GM23338 (cell line): ENCODE measurements around the gene CEP131. TPM values are rescaled to one million over a fixed set of nuclear protein-coding genes. Genes with fewer than 3 reads are reported as not detected.

Experiments used
- ATAC-seq: fragments of 200-7000 bp; cut with Tn5 transposase; 3 replicates; pipeline ENCODE4 v1.9.1; 2020
- DNase-seq: peaks from one replicate; pipeline ENCODE4 v3.0.0-alpha.2; 2015; ENCODE audit warnings: low spot score
- H2AFZ ChIP-seq: fragments of 200-600 bp; sonication (generic); 2 replicates; pipeline ENCODE4 v1.8.0; 2016; ENCODE audit warnings: antibody characterized with exemption, mild to moderate bottlenecking, moderate library complexity
- H3F3A ChIP-seq: fragments of 200-600 bp; sonication (generic); replicated peaks from 2 replicates; pipeline ENCODE4 v1.8.0; 2017; ENCODE audit warnings: antibody characterized with exemption, mixed run types, low read depth
- H3K27ac ChIP-seq: fragments of 200-600 bp; sonication (generic); 2 replicates; pipeline ENCODE4 v1.6.1; 2016; ENCODE audit warnings: low read depth
- H3K27me3 ChIP-seq: fragments of 200-600 bp; sonication (generic); 2 replicates; pipeline ENCODE4 v1.8.0; 2016; ENCODE audit warnings: mild to moderate bottlenecking, mixed run types, moderate library complexity; ENCODE audit not compliant: insufficient read depth
- H3K36me3 ChIP-seq: fragments of 200-600 bp; sonication (generic); 2 replicates; pipeline ENCODE4 v1.8.0; 2016; ENCODE audit warnings: mild to moderate bottlenecking; ENCODE audit not compliant: insufficient read depth
- H3K4me1 ChIP-seq: fragments of 200-600 bp; sonication (generic); 2 replicates; pipeline ENCODE4 v1.8.0; 2016; ENCODE audit warnings: mild to moderate bottlenecking, moderate library complexity; ENCODE audit not compliant: insufficient read depth
- H3K4me2 ChIP-seq: fragments of 200-600 bp; sonication (generic); 2 replicates; pipeline ENCODE4 v1.7.1; 2017; ENCODE audit warnings: mixed run types
- H3K4me3 ChIP-seq: fragments of 200-600 bp; sonication (generic); 2 replicates; pipeline ENCODE4 v1.6.1; 2016; ENCODE audit warnings: mixed run types
- H3K79me2 ChIP-seq: fragments of 200-600 bp; sonication (generic); replicated peaks from 2 replicates; pipeline ENCODE4 v1.8.0; 2017; ENCODE audit warnings: mild to moderate bottlenecking; ENCODE audit not compliant: insufficient read depth
- H3K9me2 ChIP-seq: fragments of 200-600 bp; sonication (generic); 2 replicates; pipeline ENCODE4 v1.8.0; 2017; ENCODE audit not compliant: insufficient read depth
- H4K20me1 ChIP-seq: fragments of 200-600 bp; sonication (generic); replicated peaks from 2 replicates; pipeline ENCODE4 v1.8.0; 2017; ENCODE audit warnings: mild to moderate bottlenecking; ENCODE audit not compliant: insufficient read depth
- H3K27ac Mint-ChIP-seq: 2 replicates; pipeline ENCODE4 v1.8.0; 2020; ENCODE audit warnings: inconsistent platforms, mild to moderate bottlenecking, moderate library complexity, mixed read lengths
- H3K27me3 Mint-ChIP-seq: 3 replicates; pipeline ENCODE4 v1.8.0; 2022; ENCODE audit warnings: low read depth, mild to moderate bottlenecking, moderate library complexity, mixed read lengths, inconsistent platforms; ENCODE audit not compliant: insufficient read depth, poor library complexity
- H3K36me3 Mint-ChIP-seq: 3 replicates; pipeline ENCODE4 v1.8.0; 2021; ENCODE audit warnings: low read depth, mild to moderate bottlenecking, inconsistent platforms, moderate library complexity, mixed read lengths
- H3K4me1 Mint-ChIP-seq: 3 replicates; pipeline ENCODE4 v1.8.0; 2020; ENCODE audit warnings: mild to moderate bottlenecking, inconsistent platforms, mixed read lengths
- H3K4me3 Mint-ChIP-seq: 3 replicates; pipeline ENCODE4 v1.8.0; 2021; ENCODE audit warnings: moderate library complexity, mild to moderate bottlenecking, inconsistent platforms, mixed read lengths
- H3K9me3 Mint-ChIP-seq: 3 replicates; pipeline ENCODE4 v1.8.0; 2020; ENCODE audit warnings: moderate library complexity, mild to moderate bottlenecking, inconsistent platforms, mixed read lengths
- EZH2 ChIP-seq: fragments of 200-600 bp; sonication (generic); IDR thresholded peaks from one replicate; pipeline ENCODE4 v1.8.0; 2017; ENCODE audit warnings: antibody characterized with exemption, mild to moderate bottlenecking, low read depth; ENCODE audit not compliant: unreplicated experiment
- EZH2phosphoT487 ChIP-seq: fragments of 200-600 bp; sonication (generic); IDR thresholded peaks from one replicate; pipeline ENCODE4 v1.8.1; 2018; ENCODE audit warnings: antibody characterized with exemption; ENCODE audit not compliant: unreplicated experiment
- JUNB ChIP-seq: IDR thresholded peaks from one replicate; pipeline ENCODE4 v1.6.1; 2016; ENCODE audit warnings: antibody characterized with exemption; ENCODE audit not compliant: unreplicated experiment
- POLR2AphosphoS5 ChIP-seq: IDR thresholded peaks from 2 replicates; pipeline ENCODE4 v1.6.1; 2016; ENCODE audit warnings: antibody characterized with exemption, low read depth
- STAT1 ChIP-seq: IDR thresholded peaks from one replicate; pipeline ENCODE4 v1.6.1; 2016; ENCODE audit warnings: antibody characterized with exemption; ENCODE audit not compliant: unreplicated experiment
- ZNF331 ChIP-seq: fragments of 250-450 bp; sonication (Bioruptor Pico); IDR thresholded peaks from 2 replicates; pipeline ENCODE4 v1.5.0; 2020; ENCODE audit warnings: low read depth, mild to moderate bottlenecking, moderate library complexity
- polyA plus RNA-seq: library from polyadenylated mRNA; unstranded; fragments of >200 nt; fragmentation: Nextera tagmentation; extraction: Ambion mirVana; gene quantifications from 2 replicates; pipeline ENCODE4 v1.2.1, GENCODE V29; 2016
- total RNA-seq: library from RNA; depleted of rRNA; stranded (reverse); fragments of >200 nt; shearing (Covaris generic); gene quantifications from 2 replicates; pipeline ENCODE4 v1.2.3, GENCODE V29; 2014
- TF ChIP-seq, protein P1 (sequence below), 2 experiments: fragments of 200-600 bp in 1 of 2; sonication (generic) in 1 of 2; conservative IDR thresholded peaks; 2 replicates each; pipeline versions ENCODE4 v1.5.1 to v1.6.1; 2016 to 2017; ENCODE audit warnings: antibody characterized with exemption in 2 of 2, low read depth in 2 of 2, mild to moderate bottlenecking in 2 of 2, moderate library complexity in 1 of 2
- TF ChIP-seq, protein P2 (sequence below): IDR thresholded peaks from one replicate; pipeline ENCODE4 v1.6.1; 2018; ENCODE audit warnings: antibody characterized with exemption; ENCODE audit not compliant: unreplicated experiment
- TF ChIP-seq, protein P3 (sequence below): IDR thresholded peaks from 2 replicates; pipeline ENCODE4 v1.6.1; 2016; ENCODE audit warnings: antibody characterized with exemption

The CEP131 gene
- total and polyA plus RNA-seq, 2 experiments from 2014 or later, result 26.8 to 35.5 TPM

DNA sequence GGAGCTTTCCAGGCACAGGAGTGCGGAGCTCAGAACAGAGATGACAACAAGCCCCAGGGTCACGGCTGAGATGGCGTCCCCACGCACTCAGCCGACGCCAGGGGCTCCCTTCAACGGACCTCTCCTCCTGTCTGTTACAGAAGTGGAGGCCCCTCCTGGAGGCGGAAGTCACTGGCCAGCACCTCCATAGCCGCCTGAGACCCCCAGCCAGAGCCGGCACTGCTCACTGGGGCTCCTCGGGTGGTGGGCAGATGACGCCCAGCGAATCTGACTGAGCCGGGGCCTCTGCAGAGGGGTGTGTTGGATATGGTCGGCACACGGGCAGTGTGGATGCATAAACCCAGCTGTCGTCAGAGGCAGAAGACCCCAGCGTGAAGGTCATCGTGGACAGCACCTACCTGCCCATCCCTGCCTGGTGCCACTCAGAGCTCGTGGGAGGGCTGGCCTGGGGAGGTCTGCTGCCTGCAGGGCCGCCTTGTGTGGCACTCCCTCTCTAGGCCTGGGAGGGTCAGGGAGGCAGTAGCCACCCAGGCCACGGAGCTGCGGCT, 36.4 kb upstream of the CEP131 start:
- Mint-ChIP-seq H3K4me1 (peaks cover 6% of the 10 kb centered on the region), H3K36me3 (no peaks in the 10 kb centered on the region), H3K27ac (no peak overlapping the region), H3K4me3 (no peak overlapping the region), H3K9me3 (no peaks in the 10 kb centered on the region), H3K27me3 (peaks cover 8% of the 10 kb centered on the region)
- DNase-seq, result no peak
- Histone ChIP-seq H3K79me2 (no peaks in the 10 kb centered on the region), H3K4me3 (no peak overlapping the region), H3K4me2 (no peak overlapping the region), H3K27ac (no peak overlapping the region), H2AFZ (no peak overlapping the region), H3F3A (peaks cover 1% of the 10 kb centered on the region; the same call in 1 of the 2 replicates), H4K20me1 (no peaks in the 10 kb centered on the region; the same call in 1 of the 2 replicates), H3K27me3 (no peaks in the 10 kb centered on the region), H3K4me1 (peaks cover 3% of the 10 kb centered on the region; the same call in 1 of the 2 replicates), H3K9me2 (no peaks in the 10 kb centered on the region), H3K36me3 (no peaks in the 10 kb centered on the region)
- no peak for ATAC-seq
- no peak for TF ChIP-seq EZH2phosphoT487
- TF ChIP-seq, protein P1, sequence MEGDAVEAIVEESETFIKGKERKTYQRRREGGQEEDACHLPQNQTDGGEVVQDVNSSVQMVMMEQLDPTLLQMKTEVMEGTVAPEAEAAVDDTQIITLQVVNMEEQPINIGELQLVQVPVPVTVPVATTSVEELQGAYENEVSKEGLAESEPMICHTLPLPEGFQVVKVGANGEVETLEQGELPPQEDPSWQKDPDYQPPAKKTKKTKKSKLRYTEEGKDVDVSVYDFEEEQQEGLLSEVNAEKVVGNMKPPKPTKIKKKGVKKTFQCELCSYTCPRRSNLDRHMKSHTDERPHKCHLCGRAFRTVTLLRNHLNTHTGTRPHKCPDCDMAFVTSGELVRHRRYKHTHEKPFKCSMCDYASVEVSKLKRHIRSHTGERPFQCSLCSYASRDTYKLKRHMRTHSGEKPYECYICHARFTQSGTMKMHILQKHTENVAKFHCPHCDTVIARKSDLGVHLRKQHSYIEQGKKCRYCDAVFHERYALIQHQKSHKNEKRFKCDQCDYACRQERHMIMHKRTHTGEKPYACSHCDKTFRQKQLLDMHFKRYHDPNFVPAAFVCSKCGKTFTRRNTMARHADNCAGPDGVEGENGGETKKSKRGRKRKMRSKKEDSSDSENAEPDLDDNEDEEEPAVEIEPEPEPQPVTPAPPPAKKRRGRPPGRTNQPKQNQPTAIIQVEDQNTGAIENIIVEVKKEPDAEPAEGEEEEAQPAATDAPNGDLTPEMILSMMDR (conservative IDR thresholded peaks at IDR 0.05; ENCODE audit: low read depth in 2 of 2), result no peak
- no peak for TF ChIP-seq ZNF331 (CRISPR knock-in tag)
- no peak for TF ChIP-seq EZH2
- TF ChIP-seq, protein P2, sequence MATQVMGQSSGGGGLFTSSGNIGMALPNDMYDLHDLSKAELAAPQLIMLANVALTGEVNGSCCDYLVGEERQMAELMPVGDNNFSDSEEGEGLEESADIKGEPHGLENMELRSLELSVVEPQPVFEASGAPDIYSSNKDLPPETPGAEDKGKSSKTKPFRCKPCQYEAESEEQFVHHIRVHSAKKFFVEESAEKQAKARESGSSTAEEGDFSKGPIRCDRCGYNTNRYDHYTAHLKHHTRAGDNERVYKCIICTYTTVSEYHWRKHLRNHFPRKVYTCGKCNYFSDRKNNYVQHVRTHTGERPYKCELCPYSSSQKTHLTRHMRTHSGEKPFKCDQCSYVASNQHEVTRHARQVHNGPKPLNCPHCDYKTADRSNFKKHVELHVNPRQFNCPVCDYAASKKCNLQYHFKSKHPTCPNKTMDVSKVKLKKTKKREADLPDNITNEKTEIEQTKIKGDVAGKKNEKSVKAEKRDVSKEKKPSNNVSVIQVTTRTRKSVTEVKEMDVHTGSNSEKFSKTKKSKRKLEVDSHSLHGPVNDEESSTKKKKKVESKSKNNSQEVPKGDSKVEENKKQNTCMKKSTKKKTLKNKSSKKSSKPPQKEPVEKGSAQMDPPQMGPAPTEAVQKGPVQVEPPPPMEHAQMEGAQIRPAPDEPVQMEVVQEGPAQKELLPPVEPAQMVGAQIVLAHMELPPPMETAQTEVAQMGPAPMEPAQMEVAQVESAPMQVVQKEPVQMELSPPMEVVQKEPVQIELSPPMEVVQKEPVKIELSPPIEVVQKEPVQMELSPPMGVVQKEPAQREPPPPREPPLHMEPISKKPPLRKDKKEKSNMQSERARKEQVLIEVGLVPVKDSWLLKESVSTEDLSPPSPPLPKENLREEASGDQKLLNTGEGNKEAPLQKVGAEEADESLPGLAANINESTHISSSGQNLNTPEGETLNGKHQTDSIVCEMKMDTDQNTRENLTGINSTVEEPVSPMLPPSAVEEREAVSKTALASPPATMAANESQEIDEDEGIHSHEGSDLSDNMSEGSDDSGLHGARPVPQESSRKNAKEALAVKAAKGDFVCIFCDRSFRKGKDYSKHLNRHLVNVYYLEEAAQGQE, result no peak
- no peak for TF ChIP-seq STAT1
- no peak for TF ChIP-seq POLR2AphosphoS5
- TF ChIP-seq JUNB, result no peak

DNA sequence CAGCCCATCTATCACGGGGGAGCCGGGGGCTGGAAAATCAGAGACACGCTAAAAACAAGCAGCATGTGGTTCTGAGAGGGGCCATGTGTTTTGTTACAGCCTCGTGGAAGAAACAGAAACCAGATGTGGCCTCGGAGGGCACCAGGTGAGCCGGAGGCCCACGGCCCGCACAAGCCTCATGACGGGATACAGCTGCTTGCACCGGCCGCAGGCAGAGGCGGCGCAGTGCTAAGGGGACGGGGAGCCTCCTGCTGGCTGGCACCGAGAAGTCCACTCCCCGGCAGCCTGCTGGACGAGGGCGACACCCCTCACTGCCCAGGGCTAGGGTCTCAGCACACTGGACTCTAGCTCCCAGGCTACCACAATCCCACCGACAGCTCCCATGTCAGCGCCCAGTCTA, 35.5 kb upstream of the CEP131 start:
- ATAC-seq, result peak; percentile 43
- Mint-ChIP-seq H3K9me3 (no peaks in the 10 kb centered on the region), H3K36me3 (no peaks in the 10 kb centered on the region; the same call in 2 of the 3 replicates), H3K4me3 (no peak overlapping the region), H3K4me1 (peaks cover 8% of the 10 kb centered on the region), H3K27me3 (peaks cover 11% of the 10 kb centered on the region), H3K27ac (no peak overlapping the region)
- H3K9me2 ChIP-seq, result peaks cover 5% of the 10 kb centered on the region
- no peaks in the 10 kb centered on the region for H3K36me3 ChIP-seq
- no peak overlapping the region for H2AFZ ChIP-seq
- H3F3A ChIP-seq, result peaks cover 2% of the 10 kb centered on the region; the same call in 1 of the 2 replicates
- H3K4me1 ChIP-seq, result peaks cover 3% of the 10 kb centered on the region; the same call in 1 of the 2 replicates
- H4K20me1 ChIP-seq, result no peaks in the 10 kb centered on the region; the same call in 1 of the 2 replicates
- DNase-seq, result peak; percentile 64
- no peaks in the 10 kb centered on the region for H3K27me3 ChIP-seq
- no peak for TF ChIP-seq EZH2phosphoT487
- no peak for TF ChIP-seq STAT1
- TF ChIP-seq, protein P1 (conservative IDR thresholded peaks at IDR 0.05; ENCODE audit: low read depth in 2 of 2), result peak; percentile 16 to 52; a peak in 2 of 4 replicates
- no peak for TF ChIP-seq EZH2
- TF ChIP-seq, protein P2, result no peak
- TF ChIP-seq, protein P3, sequence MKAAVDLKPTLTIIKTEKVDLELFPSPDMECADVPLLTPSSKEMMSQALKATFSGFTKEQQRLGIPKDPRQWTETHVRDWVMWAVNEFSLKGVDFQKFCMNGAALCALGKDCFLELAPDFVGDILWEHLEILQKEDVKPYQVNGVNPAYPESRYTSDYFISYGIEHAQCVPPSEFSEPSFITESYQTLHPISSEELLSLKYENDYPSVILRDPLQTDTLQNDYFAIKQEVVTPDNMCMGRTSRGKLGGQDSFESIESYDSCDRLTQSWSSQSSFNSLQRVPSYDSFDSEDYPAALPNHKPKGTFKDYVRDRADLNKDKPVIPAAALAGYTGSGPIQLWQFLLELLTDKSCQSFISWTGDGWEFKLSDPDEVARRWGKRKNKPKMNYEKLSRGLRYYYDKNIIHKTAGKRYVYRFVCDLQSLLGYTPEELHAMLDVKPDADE, result no peak
- TF ChIP-seq POLR2AphosphoS5, result no peak
- no peak overlapping the region for H3K4me2 ChIP-seq
- no peak overlapping the region for H3K4me3 ChIP-seq
- H3K27ac ChIP-seq, result no peak overlapping the region
- no peaks in the 10 kb centered on the region for H3K79me2 ChIP-seq
